ENCODE measurements around the gene CTNNAL1. TPM values are rescaled to one million over a fixed set of nuclear protein-coding genes. Genes with fewer than 3 reads are reported as not detected.

Gene CTNNAL1
- total and polyA plus RNA-seq, 2 of the 8 experiments (the other 6 are each of a cell fraction or from before 2014, with no cell fraction given) = 23.2 to 66.1 TPM

DNA sequence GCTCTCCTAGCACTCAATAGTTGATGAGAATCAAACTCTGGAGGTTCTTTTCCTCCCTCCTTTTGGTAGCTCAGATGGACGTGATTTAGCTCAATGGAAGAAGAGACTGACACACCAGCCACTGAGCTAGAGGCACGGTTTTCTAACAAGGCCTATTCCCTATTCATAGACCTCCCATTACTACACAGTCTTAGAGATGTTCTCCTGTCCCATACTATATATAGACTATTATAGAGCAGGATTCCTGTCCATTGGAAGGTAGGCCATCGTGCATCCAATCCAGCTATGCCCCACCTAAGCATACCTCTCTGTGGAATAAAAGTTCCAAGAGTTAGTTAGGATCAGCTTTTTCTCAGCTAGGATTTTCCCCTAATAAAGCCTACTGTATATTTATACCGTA lies 30.3 kb upstream of the CTNNAL1 start:
- Histone ChIP-seq H3K9ac (replicated peaks in 1 of 4; ENCODE audit: extremely low read depth in 1 of 4, low read depth in 3 of 4, low read length in 3 of 4) (no peak overlapping the region), H4K20me1 (replicated peaks in 1 of 2; ENCODE audit: control insufficient read depth in 1 of 2, insufficient read depth in 2 of 2, low read length in 2 of 2) (peaks cover 0 to 2% of the 10 kb centered on the region in 2 experiments), H3K14ac (ENCODE audit: insufficient read length) (no peak overlapping the region), H3K4me1 (replicated peaks in 1 of 4; ENCODE audit: control insufficient read depth in 3 of 4, insufficient read depth in 4 of 4, low read length in 3 of 4) (no peaks in the 10 kb centered on the region), H3K23me2 (ENCODE audit: low read depth, low read length) (no peaks in the 10 kb centered on the region), H3K18ac (ENCODE audit: extremely low read depth, low read length) (no peak overlapping the region), H2AFZ (ENCODE audit: low read length) (no peak overlapping the region), H2BK15ac (ENCODE audit: low read length) (no peak overlapping the region), H3K4me2 (ENCODE audit: insufficient read depth in 1 of 2, low read depth in 2 of 2, low read length in 2 of 2) (no peak overlapping the region), H3K9me3 (ENCODE audit: insufficient read depth in 2 of 2, low read depth in 1 of 2, low read length in 1 of 2) (no peaks in the 10 kb centered on the region), H3K27ac (ENCODE audit: low read depth, low read length) (no peak overlapping the region), H2AK5ac (ENCODE audit: low read depth, low read length) (no peak overlapping the region), H4K5ac (ENCODE audit: insufficient read length, low read depth, low read length) (no peak overlapping the region), H3K4ac (replicated peaks; ENCODE audit: insufficient read length, low read depth, low read length) (no peak overlapping the region), H2BK20ac (ENCODE audit: low read length) (no peak overlapping the region), H3K79me2 (ENCODE audit: control insufficient read depth in 1 of 2, insufficient read depth in 2 of 2, low read length in 2 of 2) (no peaks in the 10 kb centered on the region), H2BK120ac (replicated peaks; ENCODE audit: low read depth, low read length) (no peak overlapping the region), H3K27me3 (replicated peaks in 1 of 4; ENCODE audit: control insufficient read depth in 3 of 4, extremely low read depth in 1 of 4, insufficient read depth in 3 of 4, low read length in 3 of 4) (no peaks in the 10 kb centered on the region), H3K36me3 (ENCODE audit: control insufficient read depth in 2 of 4, insufficient read depth in 4 of 4, low read length in 3 of 4) (peaks cover 2 to 72% (median 29%) of the 10 kb centered on the region in 4 experiments; a peak in 7 of 8 replicates), H4K8ac (ENCODE audit: extremely low read depth, insufficient read depth, low read length) (no peak overlapping the region), H2BK12ac (ENCODE audit: low read depth, low read length) (no peak overlapping the region), H3K56ac (replicated peaks; ENCODE audit: insufficient read length, low read depth, low read length) (no peak overlapping the region), H3K4me3 (ENCODE audit: extremely low read depth in 1 of 4, insufficient read depth in 2 of 4, low read depth in 3 of 4, low read length in 4 of 4) (no peak overlapping the region), H2BK5ac (ENCODE audit: low read depth, low read length) (no peak overlapping the region), H3K23ac (ENCODE audit: insufficient read length) (no peak overlapping the region), H4K91ac (replicated peaks; ENCODE audit: insufficient read length, low read length) (no peak overlapping the region), H3K79me1 (ENCODE audit: low read depth, low read length) (no peaks in the 10 kb centered on the region)
- DNase-seq (ENCODE audit: low read depth in 1 of 2, low spot score in 2 of 2) (no peak), FAIRE-seq (no peak)
- CTCF ChIA-PET (ENCODE audit: partially characterized antibody) = no interaction called here
- 93% methylated on average over 4 of the region's 4 CpGs; no CpG with 5 or more reads in 1 of the 2 experiments for WGBS, 2 experiments (ENCODE audit: extremely low coverage in 1 of 2, insufficient coverage in 1 of 2, insufficient read length in 1 of 2, insufficient replicate concordance in 2 of 2, low coverage in 1 of 2, low lambda C conversion rate in 2 of 2, missing lambda C conversion rate in 1 of 2)
- POLR2A ChIA-PET (ENCODE audit: partially characterized antibody) = no interaction called here
- TF ChIP-seq FOSL1 (IDR thresholded peaks at IDR 0.05; ENCODE audit: insufficient read depth, low read depth, low read length) (no peak), GABPA (IDR thresholded peaks at IDR 0.05; ENCODE audit: borderline replicate concordance, insufficient read depth, low read length) (no peak), EGR1 (IDR thresholded peaks at IDR 0.05; ENCODE audit: borderline replicate concordance, low read depth, low read length) (no peak), CEBPB (IDR thresholded peaks at IDR 0.05; ENCODE audit: low read depth, low read length) (no peak), SIN3A (conservative IDR thresholded peaks at IDR 0.05 in 1 of 2, IDR thresholded peaks at IDR 0.05 in 1 of 2; ENCODE audit: low read depth in 1 of 2, low read length in 2 of 2) (no peak), JUN (IDR thresholded peaks at IDR 0.05; ENCODE audit: low read depth, low read length) (no peak), RAD21 (IDR thresholded peaks at IDR 0.05 in 1 of 2, conservative IDR thresholded peaks at IDR 0.05 in 1 of 2; ENCODE audit: low read depth in 2 of 2, low read length in 2 of 2) (no peak), EZH2 (IDR thresholded peaks at IDR 0.05; ENCODE audit: low read depth, low read length, severe bottlenecking) (no peak), ZNF274 (IDR thresholded peaks at IDR 0.05; ENCODE audit: borderline replicate concordance, extremely low read depth, low read length) (no peak), POU5F1 (IDR thresholded peaks at IDR 0.05; ENCODE audit: low read depth, low read length) (no peak), SIRT6 (IDR thresholded peaks at IDR 0.05; ENCODE audit: low read length) (no peak), CHD2 (IDR thresholded peaks at IDR 0.05; ENCODE audit: low read length) (no peak)
- TF ChIP-seq, protein P1, sequence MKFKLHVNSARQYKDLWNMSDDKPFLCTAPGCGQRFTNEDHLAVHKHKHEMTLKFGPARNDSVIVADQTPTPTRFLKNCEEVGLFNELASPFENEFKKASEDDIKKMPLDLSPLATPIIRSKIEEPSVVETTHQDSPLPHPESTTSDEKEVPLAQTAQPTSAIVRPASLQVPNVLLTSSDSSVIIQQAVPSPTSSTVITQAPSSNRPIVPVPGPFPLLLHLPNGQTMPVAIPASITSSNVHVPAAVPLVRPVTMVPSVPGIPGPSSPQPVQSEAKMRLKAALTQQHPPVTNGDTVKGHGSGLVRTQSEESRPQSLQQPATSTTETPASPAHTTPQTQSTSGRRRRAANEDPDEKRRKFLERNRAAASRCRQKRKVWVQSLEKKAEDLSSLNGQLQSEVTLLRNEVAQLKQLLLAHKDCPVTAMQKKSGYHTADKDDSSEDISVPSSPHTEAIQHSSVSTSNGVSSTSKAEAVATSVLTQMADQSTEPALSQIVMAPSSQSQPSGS (IDR thresholded peaks at IDR 0.05; ENCODE audit: low read length) = no peak
